Hematopoietic multipotent progenitor cell treated with erythropoietin and hydrocortisone succinate and interleukin-3 and kit ligand, for 4 days (in vitro differentiated cells): ENCODE measurements around the gene DAB2IP.

Experiments used
- DNase-seq: peaks from one replicate; pipeline ENCODE4 v3.0.0-alpha.2; 2015

DAB2IP gene

GRCh38 chr9:121686930-121687541, 35.6 kb downstream of the DAB2IP start:
- peak; percentile 86 for DNase-seq

GRCh38 chr9:121688146-121688680, 36.8 kb downstream of the DAB2IP start:
- no peak for DNase-seq

- no peak for DNase-seq
Measured at GRCh38 chr9:121688681-121689080, 37.2 kb downstream of the DAB2IP start.

- no peak for DNase-seq
Measured at GRCh38 chr9:121689461-121690157, 38.2 kb downstream of the DAB2IP start.

- DNase-seq, result no peak
Measured at GRCh38 chr9:121690316-121690715, 38.9 kb downstream of the DAB2IP start.

- DNase-seq, result no peak
Measured at GRCh38 chr9:121690766-121691165, 39.3 kb downstream of the DAB2IP start.

GRCh38 chr9:121691890-121692289, 40.5 kb downstream of the DAB2IP start:
- no peak for DNase-seq

GRCh38 chr9:121692606-121693387, 41.4 kb downstream of the DAB2IP start:
- peak; percentile 39 for DNase-seq

GRCh38 chr9:121693388-121693670, 41.9 kb downstream of the DAB2IP start:
- DNase-seq, result no peak

GRCh38 chr9:121694001-121694400, 42.6 kb downstream of the DAB2IP start:
- DNase-seq, result no peak

GRCh38 chr9:121694600-121694999, 43.2 kb downstream of the DAB2IP start:
- no peak for DNase-seq

GRCh38 chr9:121696930-121697329, 45.5 kb downstream of the DAB2IP start:
- DNase-seq, result peak; percentile 38

GRCh38 chr9:121698627-121699570, 47.5 kb downstream of the DAB2IP start:
- peak; percentile 83 for DNase-seq

- peak; percentile 18 for DNase-seq
Measured at GRCh38 chr9:121699571-121700164, 48.2 kb downstream of the DAB2IP start.

GRCh38 chr9:121700165-121700831, 48.9 kb downstream of the DAB2IP start:
- DNase-seq, result peak; percentile 58

- DNase-seq, result no peak
Measured at GRCh38 chr9:121700832-121701419, 49.5 kb downstream of the DAB2IP start.

GRCh38 chr9:121701736-121702261, 50.4 kb downstream of the DAB2IP start:
- no peak for DNase-seq

GRCh38 chr9:121703014-121703734, 51.7 kb downstream of the DAB2IP start:
- no peak for DNase-seq

- DNase-seq, result no peak
Measured at GRCh38 chr9:121704281-121704680, 52.8 kb downstream of the DAB2IP start.

- no peak for DNase-seq
Measured at GRCh38 chr9:121706149-121706750, 54.8 kb downstream of the DAB2IP start.
